MM.1S (cell line): ENCODE results near the gene CYP4A22.

Experiments
- DNase-seq: peaks from one replicate; pipeline ENCODE4 v3.0.0-alpha.2; 2015
- H2AFZ ChIP-seq: fragments of 300-600 bp; sonication (generic); 2 replicates; pipeline ENCODE4 v1.6.0; 2016; ENCODE audit warnings: antibody characterized with exemption, low read length
- H3F3A ChIP-seq: fragments of 300-600 bp; sonication (generic); 2 replicates; pipeline ENCODE4 v1.6.1; 2016; ENCODE audit warnings: mild to moderate bottlenecking, antibody characterized with exemption, low read length, moderate library complexity, mixed read lengths; ENCODE audit not compliant: insufficient read depth
- H3K27ac ChIP-seq: fragments of 300-600 bp; sonication (generic); 2 replicates; pipeline ENCODE4 v1.5.1; 2016; ENCODE audit warnings: mild to moderate bottlenecking, low read length
- H3K27me3 ChIP-seq: fragments of 300-600 bp; sonication (generic); replicated peaks from 2 replicates; pipeline ENCODE4 v1.6.0; 2016; ENCODE audit warnings: low read length; ENCODE audit not compliant: insufficient read depth
- H3K36me3 ChIP-seq: fragments of 300-600 bp; sonication (generic); replicated peaks from 2 replicates; pipeline ENCODE4 v1.6.1; 2016; ENCODE audit warnings: mild to moderate bottlenecking, low read length, mixed read lengths; ENCODE audit not compliant: insufficient read depth
- H3K4me1 ChIP-seq: fragments of 300-600 bp; sonication (generic); 2 replicates; pipeline ENCODE4 v1.6.1; 2016; ENCODE audit warnings: low read length, mixed read lengths
- H3K4me2 ChIP-seq: fragments of 300-600 bp; sonication (generic); 2 replicates; pipeline ENCODE4 v1.6.0; 2016; ENCODE audit warnings: low read depth, low read length
- H3K4me3 ChIP-seq: fragments of 300-600 bp; sonication (generic); 2 replicates; pipeline ENCODE4 v1.5.1; 2016; ENCODE audit warnings: low read length, mixed read lengths
- H3K79me2 ChIP-seq: fragments of 300-600 bp; sonication (generic); 2 replicates; pipeline ENCODE4 v1.6.1; 2016; ENCODE audit warnings: mixed run types, low read length, mixed read lengths
- H3K9ac ChIP-seq: fragments of 300-600 bp; sonication (generic); 2 replicates; pipeline ENCODE4 v1.6.1; 2016; ENCODE audit warnings: low read length, mixed read lengths
- H3K9me2 ChIP-seq: fragments of 300-600 bp; sonication (generic); replicated peaks from 2 replicates; pipeline ENCODE4 v1.6.1; 2016; ENCODE audit warnings: mild to moderate bottlenecking, low read length, mixed read lengths; ENCODE audit not compliant: insufficient read depth
- H3K9me3 ChIP-seq: fragments of 300-600 bp; sonication (generic); replicated peaks from 2 replicates; pipeline ENCODE4 v1.6.1; 2016; ENCODE audit warnings: mild to moderate bottlenecking, low read length, mixed read lengths; ENCODE audit not compliant: insufficient read depth
- H4K20me1 ChIP-seq: fragments of 300-600 bp; sonication (generic); 2 replicates; pipeline ENCODE4 v1.6.1; 2016; ENCODE audit warnings: mild to moderate bottlenecking, low read length, moderate library complexity, mixed read lengths; ENCODE audit not compliant: insufficient read depth
- EZH2 ChIP-seq: fragments of 300-600 bp; sonication (generic); optimal IDR thresholded peaks from 2 replicates; pipeline ENCODE3; 2017; ENCODE audit warnings: low read depth, mild to moderate bottlenecking, antibody characterized with exemption, low read length, mixed read lengths
- EZH2phosphoT487 ChIP-seq: fragments of 300-600 bp; sonication (generic); IDR thresholded peaks from 2 replicates; pipeline ENCODE4 v1.6.1; 2018; ENCODE audit warnings: antibody characterized with exemption, low read length
- TF ChIP-seq, protein P1 (sequence below): fragments of 300-600 bp; sonication (generic); IDR thresholded peaks from 2 replicates; pipeline ENCODE4 v1.5.1; 2016; ENCODE audit warnings: antibody characterized with exemption, low read length, mixed read lengths

The CYP4A22 gene

DNA sequence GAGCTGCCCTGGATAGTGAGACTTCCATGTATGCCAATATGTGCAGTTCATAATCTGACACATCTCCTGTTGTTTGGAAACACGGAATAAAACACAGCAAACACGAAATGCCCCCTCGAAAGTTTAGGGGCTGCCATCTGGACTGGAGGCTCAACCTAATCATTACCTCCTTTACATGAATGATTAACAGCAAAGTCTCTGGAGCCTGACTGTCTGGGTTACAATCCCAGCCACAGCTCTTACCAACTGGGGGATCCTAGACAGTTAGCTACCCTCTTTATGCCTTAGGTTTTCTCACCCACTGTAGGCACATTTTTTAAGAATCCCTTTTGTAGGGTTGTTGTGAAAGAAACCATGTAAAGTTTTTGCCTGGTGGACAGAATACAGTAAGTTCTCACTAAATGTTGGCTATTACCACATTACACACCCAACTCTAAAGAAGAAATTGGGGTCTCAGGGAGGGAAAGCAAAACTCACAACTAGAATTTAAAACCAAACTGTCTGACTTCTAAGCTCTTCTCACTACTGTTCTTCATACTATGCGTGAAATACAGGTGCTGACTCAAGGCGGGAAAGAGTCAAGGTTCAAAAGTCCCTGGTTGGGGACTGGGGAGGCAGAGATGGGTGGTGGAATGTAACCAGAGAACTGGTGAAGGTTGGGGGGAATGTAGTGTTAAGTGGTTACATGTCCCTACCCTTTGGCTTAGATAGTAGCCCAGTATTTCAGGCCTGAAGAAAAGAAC is 24.2 kb downstream of the CYP4A22 start:
- no peaks in the 10 kb centered on the region for H3K9me2 ChIP-seq
- H3K27ac ChIP-seq: no peak overlapping the region
- H3K4me2 ChIP-seq: no peak overlapping the region
- no peak overlapping the region for H3K9ac ChIP-seq
- H2AFZ ChIP-seq: no peak overlapping the region
- H4K20me1 ChIP-seq: no peaks in the 10 kb centered on the region
- no peaks in the 10 kb centered on the region for H3K36me3 ChIP-seq
- no peaks in the 10 kb centered on the region for H3K79me2 ChIP-seq
- H3K9me3 ChIP-seq: no peaks in the 10 kb centered on the region
- H3F3A ChIP-seq: no peaks in the 10 kb centered on the region
- DNase-seq: no peak
- H3K4me1 ChIP-seq: no peaks in the 10 kb centered on the region
- TF ChIP-seq EZH2 (no peak), EZH2phosphoT487 (no peak)
- TF ChIP-seq, protein P1, sequence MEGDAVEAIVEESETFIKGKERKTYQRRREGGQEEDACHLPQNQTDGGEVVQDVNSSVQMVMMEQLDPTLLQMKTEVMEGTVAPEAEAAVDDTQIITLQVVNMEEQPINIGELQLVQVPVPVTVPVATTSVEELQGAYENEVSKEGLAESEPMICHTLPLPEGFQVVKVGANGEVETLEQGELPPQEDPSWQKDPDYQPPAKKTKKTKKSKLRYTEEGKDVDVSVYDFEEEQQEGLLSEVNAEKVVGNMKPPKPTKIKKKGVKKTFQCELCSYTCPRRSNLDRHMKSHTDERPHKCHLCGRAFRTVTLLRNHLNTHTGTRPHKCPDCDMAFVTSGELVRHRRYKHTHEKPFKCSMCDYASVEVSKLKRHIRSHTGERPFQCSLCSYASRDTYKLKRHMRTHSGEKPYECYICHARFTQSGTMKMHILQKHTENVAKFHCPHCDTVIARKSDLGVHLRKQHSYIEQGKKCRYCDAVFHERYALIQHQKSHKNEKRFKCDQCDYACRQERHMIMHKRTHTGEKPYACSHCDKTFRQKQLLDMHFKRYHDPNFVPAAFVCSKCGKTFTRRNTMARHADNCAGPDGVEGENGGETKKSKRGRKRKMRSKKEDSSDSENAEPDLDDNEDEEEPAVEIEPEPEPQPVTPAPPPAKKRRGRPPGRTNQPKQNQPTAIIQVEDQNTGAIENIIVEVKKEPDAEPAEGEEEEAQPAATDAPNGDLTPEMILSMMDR: no peak
- no peaks in the 10 kb centered on the region for H3K27me3 ChIP-seq
- H3K4me3 ChIP-seq: no peak overlapping the region

DNA sequence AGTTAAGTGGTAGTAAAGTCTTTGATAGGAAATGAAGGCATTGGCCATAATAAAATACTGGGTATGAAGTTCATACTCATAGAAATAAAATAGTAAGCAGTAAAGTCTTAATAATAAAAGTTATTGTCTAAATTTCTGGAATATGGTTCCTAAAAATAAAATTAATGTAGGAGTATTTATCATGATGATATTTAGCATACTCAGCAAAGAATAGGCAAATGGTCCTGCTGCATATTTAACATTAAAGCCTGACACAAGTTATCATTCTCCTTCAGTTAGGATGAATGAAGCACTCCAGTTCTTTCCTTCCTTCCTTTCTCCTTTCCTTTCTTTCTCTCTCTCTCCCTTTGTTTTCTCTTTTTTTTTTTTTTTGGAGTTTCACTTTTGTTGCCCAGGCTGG is 27.3 kb downstream of the CYP4A22 start:
- no peak overlapping the region for H3K4me3 ChIP-seq
- no peak overlapping the region for H3K4me2 ChIP-seq
- H3K27me3 ChIP-seq: no peaks in the 10 kb centered on the region
- TF ChIP-seq EZH2phosphoT487: no peak
- TF ChIP-seq EZH2: no peak
- TF ChIP-seq, protein P1: no peak
- H3K36me3 ChIP-seq: no peaks in the 10 kb centered on the region
- H3K9ac ChIP-seq: no peak overlapping the region
- no peaks in the 10 kb centered on the region for H4K20me1 ChIP-seq
- H3F3A ChIP-seq: no peaks in the 10 kb centered on the region
- H3K9me2 ChIP-seq: no peaks in the 10 kb centered on the region
- no peaks in the 10 kb centered on the region for H3K79me2 ChIP-seq
- H3K27ac ChIP-seq: no peak overlapping the region
- H3K4me1 ChIP-seq: no peaks in the 10 kb centered on the region
- H3K9me3 ChIP-seq: no peaks in the 10 kb centered on the region
- DNase-seq: no peak
- no peak overlapping the region for H2AFZ ChIP-seq

DNA sequence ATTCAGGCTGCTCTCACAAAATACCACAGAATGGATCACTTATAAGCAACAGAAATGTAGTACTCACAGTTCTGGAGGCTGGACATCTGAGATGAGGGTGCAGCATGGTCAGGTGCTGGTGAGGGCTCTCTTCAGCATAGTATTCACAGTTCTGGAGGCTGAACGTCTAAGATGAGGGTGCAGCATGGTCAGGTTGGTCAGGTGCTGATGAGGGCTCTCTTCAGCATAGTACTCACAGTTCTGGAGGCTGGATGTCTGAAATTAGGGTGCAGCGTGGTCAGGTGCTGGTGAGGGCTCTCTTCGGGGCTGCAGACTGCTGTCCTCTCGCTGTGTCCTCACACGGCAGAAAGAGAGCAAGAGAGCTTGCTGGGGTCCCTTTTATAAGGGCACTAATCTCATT is 35.5 kb downstream of the CYP4A22 start:
- Histone ChIP-seq H3K79me2 (no peaks in the 10 kb centered on the region), H3K4me2 (no peak overlapping the region), H3K27me3 (0 out of 2 replicates have a peak, but pooled peaks cover 3% of the 10 kb centered on the region), H3K4me1 (no peaks in the 10 kb centered on the region), H3K9me2 (no peaks in the 10 kb centered on the region), H4K20me1 (no peaks in the 10 kb centered on the region), H2AFZ (no peak overlapping the region), H3K9me3 (no peaks in the 10 kb centered on the region), H3K27ac (no peak overlapping the region), H3F3A (no peaks in the 10 kb centered on the region), H3K9ac (no peak overlapping the region), H3K36me3 (no peaks in the 10 kb centered on the region), H3K4me3 (no peak overlapping the region)
- TF ChIP-seq EZH2phosphoT487: no peak
- TF ChIP-seq EZH2: no peak
- TF ChIP-seq, protein P1: no peak
- DNase-seq: no peak
